Effector memory CD8-positive, alpha-beta T cell (primary cell): Measurements from ENCODE around the gene ALDH3B1.
A peak's percentile ranks its signal among the peaks of the same experiment; 100 is the strongest.

Experiments used
- ATAC-seq: fragments of 150-1000 bp; cut with Tn5 transposase; replicated peaks from 2 replicates; pipeline ENCODE4 v1.10.0; 2021; ENCODE audit warnings: mild to moderate bottlenecking, moderate library complexity
- DNase-seq, 3 experiments: peaks; one replicate each; pipeline ENCODE4 v3.0.0; 2021
- H3K27ac Mint-ChIP-seq, 2 donors: one replicate each; pipeline ENCODE4 v1.8.0; 2022; ENCODE audit warnings: mild to moderate bottlenecking in 2 of 2, mixed read lengths in 2 of 2, moderate library complexity in 2 of 2
- H3K27me3 Mint-ChIP-seq, 2 donors: one replicate each; pipeline ENCODE4 v1.8.0; 2022; ENCODE audit warnings: mixed read lengths in 2 of 2
- H3K36me3 Mint-ChIP-seq: one replicate; pipeline ENCODE4 v1.8.0; 2022; ENCODE audit warnings: mild to moderate bottlenecking, moderate library complexity, mixed read lengths; ENCODE audit not compliant: insufficient read depth
- H3K4me1 Mint-ChIP-seq, 2 donors: one replicate each; pipeline ENCODE4 v1.8.0; 2022; ENCODE audit warnings: low read depth in 2 of 2, mixed read lengths in 2 of 2
- H3K4me3 Mint-ChIP-seq, 2 donors: one replicate each; pipeline ENCODE4 v1.8.0; 2022; ENCODE audit warnings: mild to moderate bottlenecking in 2 of 2, mixed read lengths in 2 of 2, moderate library complexity in 2 of 2
- H3K9me3 Mint-ChIP-seq, 2 donors: one replicate each; pipeline ENCODE4 v1.8.0; 2022; ENCODE audit warnings: mixed read lengths in 2 of 2

ALDH3B1 gene

DNA sequence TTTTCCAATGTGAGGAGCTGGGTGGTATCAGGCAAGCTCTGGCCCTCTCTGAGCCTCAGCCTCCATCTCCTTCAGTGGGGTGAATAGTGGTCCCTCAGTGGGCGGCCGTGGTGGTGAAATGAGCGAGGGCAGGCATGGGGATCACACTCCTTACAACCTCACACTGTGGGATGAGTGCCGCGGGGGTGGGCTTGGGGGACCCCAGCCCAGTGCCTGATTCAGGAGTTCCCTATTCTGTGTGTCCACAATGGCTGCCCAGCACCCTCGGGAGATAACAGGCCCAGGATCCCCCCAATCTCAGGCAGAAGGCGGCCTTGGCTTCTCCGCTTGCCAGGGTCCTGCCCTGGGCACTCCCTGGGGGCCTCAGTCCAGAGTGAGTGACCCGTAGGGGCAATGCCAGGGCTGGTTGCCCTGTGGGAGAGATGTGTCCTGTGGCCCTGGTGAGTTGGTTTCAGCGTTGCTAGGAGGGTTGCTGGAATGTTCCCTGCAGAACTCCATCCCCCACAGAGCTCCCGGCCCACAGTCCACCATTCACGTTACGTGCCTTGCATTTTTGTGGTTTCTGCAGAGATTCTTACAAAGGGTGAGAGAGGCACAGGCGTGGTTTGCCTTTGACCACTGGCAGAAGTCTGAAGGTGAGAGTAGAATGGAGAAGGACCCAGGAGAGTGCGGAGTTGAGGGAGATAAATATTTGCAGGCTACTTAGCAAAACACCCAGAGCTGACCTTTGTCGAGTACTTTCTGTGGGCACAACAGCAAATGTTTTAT, 2.9 kb downstream of the ALDH3B1 start:
- DNase-seq (no peak), ATAC-seq (no peak)
- H3K4me1 Mint-ChIP-seq = peaks cover 0 to 5% of the 10 kb centered on the region in 2 donors
- H3K36me3 Mint-ChIP-seq = peaks cover 5% of the 10 kb centered on the region
- H3K27ac Mint-ChIP-seq = no peak overlapping the region
- H3K9me3 Mint-ChIP-seq = no peaks in the 10 kb centered on the region
- H3K4me3 Mint-ChIP-seq = no peak overlapping the region
- H3K27me3 Mint-ChIP-seq = peaks cover 0 to 9% of the 10 kb centered on the region in 2 donors

DNA sequence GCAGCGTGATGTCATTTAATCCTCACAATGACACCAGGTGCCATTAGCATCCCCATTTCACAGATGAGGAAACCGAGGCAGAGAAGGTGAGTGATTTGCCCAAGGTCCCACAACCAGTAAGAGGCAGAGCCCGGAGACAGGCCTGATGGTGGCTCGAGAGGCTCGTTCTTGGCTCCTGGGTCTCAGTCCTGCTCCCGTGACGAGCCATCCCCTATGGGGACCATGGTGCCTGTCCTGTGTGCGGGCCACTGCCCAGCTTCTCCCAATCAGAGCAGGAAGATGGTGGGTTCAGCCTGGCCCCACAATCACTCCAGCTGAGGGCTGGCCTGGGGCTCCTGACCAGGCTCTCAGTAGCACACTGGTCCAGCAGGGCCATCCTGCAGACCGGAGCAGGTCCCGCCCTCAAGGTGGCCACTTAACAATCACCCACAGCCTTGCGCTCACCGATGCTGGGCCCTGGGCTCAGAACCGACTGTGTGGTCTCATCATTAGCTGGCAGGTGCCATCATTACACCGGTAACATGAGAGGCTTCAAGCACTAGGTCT, 3.6 kb downstream of the ALDH3B1 start:
- no peak for DNase-seq
- peaks cover 0 to 6% of the 10 kb centered on the region in 2 donors for H3K4me1 Mint-ChIP-seq

DNA sequence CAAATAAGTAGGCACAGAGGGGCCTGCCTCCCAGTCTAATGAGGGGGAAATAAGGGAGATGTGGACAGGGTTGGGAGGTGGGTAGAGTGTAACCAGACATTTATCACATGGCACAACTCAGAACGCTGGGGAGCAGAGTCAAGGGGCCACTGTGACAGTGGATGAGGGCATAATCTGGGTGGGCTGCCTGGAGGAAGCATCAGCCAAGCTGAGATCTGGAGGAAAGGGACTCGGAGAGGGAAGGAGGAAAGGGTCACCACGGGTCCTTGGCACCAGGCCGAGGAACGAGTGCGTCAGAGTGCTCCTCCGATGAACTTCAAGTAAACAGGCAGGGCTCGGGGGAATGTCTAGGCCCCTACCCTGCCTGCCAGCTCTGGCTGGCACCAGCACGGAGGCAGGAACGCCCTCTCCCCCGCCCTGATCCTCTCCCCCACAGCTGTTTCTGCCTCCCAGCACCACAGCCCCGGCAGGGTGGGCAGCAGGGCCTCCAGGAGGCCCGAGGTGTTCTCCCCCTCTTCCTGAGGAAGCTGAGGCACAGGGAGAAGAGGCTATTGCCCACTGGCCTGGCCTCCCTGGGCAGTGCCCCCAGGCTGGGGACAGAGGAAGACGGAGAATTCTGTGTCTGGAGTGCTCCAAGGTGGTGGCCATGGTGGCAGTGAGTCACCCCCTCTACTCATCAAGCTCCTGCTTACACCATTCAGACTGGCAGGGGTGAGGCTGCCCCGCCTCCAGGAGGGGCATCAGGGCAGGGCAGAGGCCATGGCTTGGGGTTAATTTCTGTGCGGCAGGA, 4.2 kb downstream of the ALDH3B1 start:
- no peak overlapping the region for H3K4me3 Mint-ChIP-seq
- no peak overlapping the region for H3K27ac Mint-ChIP-seq
- ATAC-seq = no peak
- peaks cover 6% of the 10 kb centered on the region for H3K36me3 Mint-ChIP-seq
- peaks cover 0 to 6% of the 10 kb centered on the region in 2 donors for H3K4me1 Mint-ChIP-seq
- no peak for DNase-seq
- no peaks in the 10 kb centered on the region for H3K9me3 Mint-ChIP-seq
- peaks cover 0 to 9% of the 10 kb centered on the region in 2 donors for H3K27me3 Mint-ChIP-seq

More for the DNA sequence above, 3.6 kb downstream of the ALDH3B1 start:
- no peak for ATAC-seq
- Mint-ChIP-seq H3K4me3 (no peak overlapping the region), H3K27ac (no peak overlapping the region), H3K36me3 (peaks cover 6% of the 10 kb centered on the region), H3K9me3 (no peaks in the 10 kb centered on the region), H3K27me3 (peaks cover 0 to 9% of the 10 kb centered on the region in 2 donors)

DNA sequence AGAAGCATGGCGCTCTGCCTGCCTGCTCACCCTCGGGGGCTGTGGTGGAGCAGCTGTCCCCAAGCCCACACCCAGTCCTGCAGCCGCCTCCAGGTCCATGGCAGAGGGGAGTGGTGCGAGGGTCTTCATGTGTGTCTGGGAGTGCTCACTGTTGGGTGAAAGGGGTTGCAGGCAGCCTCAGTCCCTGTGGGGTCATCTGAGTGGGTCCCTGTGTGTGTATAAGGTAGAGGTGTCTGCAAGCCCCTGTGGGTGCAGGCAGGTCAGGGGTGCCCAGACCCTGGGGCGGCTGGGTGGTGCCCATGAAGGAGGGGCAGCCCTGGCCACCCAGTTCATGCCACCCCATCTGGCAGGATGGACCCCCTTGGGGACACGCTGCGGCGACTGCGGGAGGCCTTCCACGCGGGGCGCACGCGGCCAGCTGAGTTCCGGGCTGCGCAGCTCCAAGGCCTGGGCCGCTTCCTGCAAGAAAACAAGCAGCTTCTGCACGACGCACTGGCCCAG, 4.9 kb downstream of the ALDH3B1 start:
- no peak overlapping the region for H3K27ac Mint-ChIP-seq

DNA sequence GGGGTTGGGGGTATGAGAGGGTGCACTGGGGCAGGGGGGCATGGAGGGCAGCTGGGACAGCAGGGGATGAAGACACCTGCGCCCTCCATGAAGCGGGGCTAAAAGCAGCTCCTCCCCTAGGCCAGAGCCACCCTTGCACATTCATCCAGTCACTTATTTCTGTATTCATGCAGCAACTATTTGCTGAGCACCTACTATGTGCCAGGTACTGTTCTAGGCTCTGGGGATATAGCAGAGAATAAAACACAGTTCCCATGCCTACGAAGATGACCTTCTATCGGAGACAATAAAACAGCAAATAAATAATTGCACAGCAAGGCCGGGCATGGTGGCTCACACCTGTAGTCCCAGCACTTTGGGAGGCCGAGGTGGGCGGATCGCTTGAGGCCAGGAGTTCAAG, 5.3 kb downstream of the ALDH3B1 start:
- Mint-ChIP-seq H3K27me3 (peaks cover 2 to 9% of the 10 kb centered on the region in 2 donors), H3K4me3 (no peak overlapping the region), H3K36me3 (peaks cover 6% of the 10 kb centered on the region), H3K4me1 (peaks cover 0 to 1% of the 10 kb centered on the region in 2 donors), H3K9me3 (no peaks in the 10 kb centered on the region), H3K27ac (peak overlapping the region in 1 of 2 donors; percentile 12)
- DNase-seq (no peak), ATAC-seq (no peak)

More for the DNA sequence above, 4.9 kb downstream of the ALDH3B1 start:
- Mint-ChIP-seq H3K4me3 (no peak overlapping the region), H3K27me3 (peaks cover 0 to 9% of the 10 kb centered on the region in 2 donors), H3K9me3 (no peaks in the 10 kb centered on the region), H3K36me3 (peaks cover 6% of the 10 kb centered on the region), H3K4me1 (peaks cover 0 to 3% of the 10 kb centered on the region in 2 donors)
- DNase-seq (no peak), ATAC-seq (no peak)

DNA sequence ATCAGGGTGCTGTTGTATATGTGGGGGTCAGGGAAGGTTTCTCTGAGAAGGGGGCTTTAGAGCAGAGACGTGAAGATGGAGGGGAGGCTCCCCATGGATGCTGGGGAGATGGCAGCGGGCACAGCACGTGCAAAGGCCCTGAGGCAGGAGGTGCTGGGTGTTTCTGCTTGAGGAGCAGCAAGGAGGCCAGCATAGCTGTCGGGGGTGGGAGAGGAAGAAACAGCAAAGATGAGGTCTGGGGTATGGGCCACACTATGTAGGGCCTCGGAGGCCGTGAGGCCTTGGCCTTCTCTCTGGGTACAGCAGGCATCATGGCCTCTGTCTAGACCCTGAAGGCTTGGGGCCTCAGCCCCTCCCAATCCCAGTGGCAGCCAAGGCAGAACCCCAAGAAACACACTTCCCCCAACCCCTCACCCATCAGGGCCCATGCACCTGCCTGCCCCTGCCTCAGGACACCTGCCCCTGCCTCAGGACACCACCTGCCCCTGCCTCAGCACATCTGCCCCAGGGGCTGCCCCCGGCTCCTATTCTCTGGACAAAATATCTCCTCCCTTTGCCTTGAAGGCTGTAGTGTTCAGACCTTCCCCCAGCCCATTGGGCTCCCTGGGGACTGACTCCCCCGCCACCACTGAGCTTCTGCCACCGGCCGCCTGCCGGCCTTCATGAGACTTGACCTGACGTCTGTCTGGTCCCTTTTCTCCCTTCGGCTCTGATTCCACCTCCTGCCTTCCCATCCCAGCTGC, 6.2 kb downstream of the ALDH3B1 start:
- peaks cover 6 to 15% of the 10 kb centered on the region in 2 donors for H3K27me3 Mint-ChIP-seq
- no peaks in the 10 kb centered on the region for H3K9me3 Mint-ChIP-seq
- DNase-seq (no peak), ATAC-seq (no peak)
- peak overlapping the region in 1 of 2 donors; percentile 12 for H3K27ac Mint-ChIP-seq
- H3K4me1 Mint-ChIP-seq = peaks cover 0 to 1% of the 10 kb centered on the region in 2 donors
- H3K36me3 Mint-ChIP-seq = peaks cover 6% of the 10 kb centered on the region
- no peak overlapping the region for H3K4me3 Mint-ChIP-seq

DNA sequence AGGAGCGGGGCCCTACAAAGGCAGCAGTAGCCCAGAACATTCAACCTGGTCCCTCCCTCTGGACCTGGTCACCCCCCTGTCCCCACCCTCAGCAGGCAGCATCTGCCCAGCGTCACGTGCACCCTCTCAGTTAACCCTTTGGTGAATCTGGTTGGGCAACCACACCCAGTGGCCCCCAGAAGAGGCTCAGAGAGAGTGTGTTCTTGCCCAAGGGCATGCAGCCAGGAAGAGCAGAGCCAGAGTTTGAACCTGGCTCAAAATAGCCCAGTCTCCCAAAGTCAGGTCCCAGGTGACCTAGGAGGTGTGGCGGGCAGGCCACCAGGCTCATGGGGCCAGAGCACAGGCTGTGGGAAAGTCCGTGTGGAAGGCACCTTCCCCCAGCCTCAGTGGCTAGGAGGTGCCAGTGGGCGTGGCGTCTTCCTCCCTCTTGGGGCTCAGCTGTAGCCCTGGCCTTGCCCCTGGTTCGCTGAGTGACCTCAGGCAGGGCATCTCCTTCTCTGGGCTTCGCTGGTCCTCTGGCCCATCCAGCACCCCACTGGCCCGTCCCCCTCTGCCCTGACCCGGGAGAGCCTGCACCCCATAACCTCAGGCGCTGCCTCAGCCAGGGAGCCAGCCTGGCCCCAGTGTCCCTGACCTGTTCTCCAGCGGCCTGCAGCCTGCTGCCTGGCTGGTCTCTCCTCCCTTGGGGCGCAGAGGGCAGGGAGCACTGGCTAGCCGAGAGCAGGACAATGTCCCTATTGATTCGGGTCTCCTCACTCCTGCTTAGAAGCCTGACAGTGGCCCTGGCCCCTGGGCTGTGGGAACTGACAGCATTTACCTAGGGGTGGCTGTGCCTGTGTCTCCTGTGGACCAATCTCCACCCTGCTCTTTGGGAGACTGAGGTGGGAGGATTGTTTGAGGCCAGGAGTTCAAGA, 7.0 kb downstream of the ALDH3B1 start:
- Mint-ChIP-seq H3K4me3 (no peak overlapping the region), H3K27ac (peak overlapping the region in 1 of 2 donors; percentile 52), H3K27me3 (peaks cover 6 to 15% of the 10 kb centered on the region in 2 donors), H3K4me1 (peaks cover 0 to 1% of the 10 kb centered on the region in 2 donors), H3K36me3 (peaks cover 6% of the 10 kb centered on the region), H3K9me3 (no peaks in the 10 kb centered on the region)
- ATAC-seq = no peak
- no peak for DNase-seq

DNA sequence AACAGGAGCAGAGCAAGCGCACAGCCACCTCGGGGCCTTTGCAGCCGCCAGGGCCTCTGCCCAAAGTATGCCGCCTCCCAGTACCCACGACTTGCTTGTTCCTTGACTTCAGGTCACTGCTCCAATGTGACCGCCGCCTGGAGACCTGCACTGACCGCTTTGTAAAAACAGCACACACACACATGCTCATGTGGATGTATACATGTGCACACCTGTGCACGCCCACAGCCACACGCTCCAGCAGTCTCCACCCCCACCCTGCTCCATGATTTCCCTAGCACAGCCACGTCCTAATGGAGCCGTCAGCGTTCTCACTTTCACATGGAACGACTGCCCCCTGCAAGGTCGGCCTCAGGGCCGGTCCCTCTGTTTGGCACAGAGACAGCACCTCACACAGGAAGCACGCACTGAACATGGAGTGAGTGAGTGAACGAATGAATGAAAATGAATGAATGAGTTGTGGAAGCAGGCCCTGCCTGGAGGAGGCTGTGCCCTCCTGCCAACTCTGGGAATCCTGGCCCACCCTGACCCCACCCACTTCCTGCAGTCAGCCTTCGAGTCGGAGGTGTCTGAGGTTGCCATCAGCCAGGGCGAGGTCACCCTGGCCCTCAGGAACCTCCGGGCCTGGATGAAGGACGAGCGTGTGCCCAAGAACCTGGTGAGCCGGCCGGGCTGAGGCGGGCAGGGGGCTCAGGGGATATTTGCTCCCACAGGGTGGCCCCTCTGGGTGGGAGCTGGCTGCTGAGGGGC, 8.0 kb downstream of the ALDH3B1 start:
- H3K4me1 Mint-ChIP-seq = peaks cover 0 to 1% of the 10 kb centered on the region in 2 donors
- H3K4me3 Mint-ChIP-seq = no peak overlapping the region
- peaks cover 5% of the 10 kb centered on the region for H3K36me3 Mint-ChIP-seq
- H3K27me3 Mint-ChIP-seq = peaks cover 6 to 15% of the 10 kb centered on the region in 2 donors
- no peak for ATAC-seq
- H3K9me3 Mint-ChIP-seq = no peaks in the 10 kb centered on the region
- no peak for DNase-seq
- H3K27ac Mint-ChIP-seq = no peak overlapping the region

DNA sequence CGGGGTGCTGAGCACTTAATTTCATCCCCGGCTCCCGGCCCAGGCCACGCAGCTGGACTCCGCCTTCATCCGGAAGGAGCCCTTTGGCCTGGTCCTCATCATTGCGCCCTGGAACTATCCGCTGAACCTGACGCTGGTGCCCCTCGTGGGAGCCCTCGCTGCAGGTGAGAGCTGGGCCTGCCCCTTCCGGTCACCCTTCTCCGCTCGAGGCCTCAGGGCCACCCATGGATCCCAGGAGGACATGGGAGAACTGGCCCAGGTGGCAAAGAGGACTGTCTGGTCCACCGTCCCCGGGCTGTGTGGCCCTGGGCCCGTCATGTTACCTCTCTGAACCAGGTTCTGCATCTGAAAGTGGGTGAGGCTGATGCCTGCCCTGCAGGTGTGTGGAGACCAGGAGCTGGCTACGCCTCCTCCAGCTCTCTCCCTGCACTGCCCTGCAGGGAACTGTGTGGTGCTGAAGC, 8.6 kb downstream of the ALDH3B1 start:
- Mint-ChIP-seq H3K4me3 (no peak overlapping the region), H3K9me3 (no peaks in the 10 kb centered on the region), H3K27me3 (peaks cover 6 to 13% of the 10 kb centered on the region in 2 donors), H3K4me1 (peaks cover 0 to 1% of the 10 kb centered on the region in 2 donors), H3K27ac (no peak overlapping the region), H3K36me3 (peaks cover 4% of the 10 kb centered on the region)
- DNase-seq (no peak), ATAC-seq (no peak)

DNA sequence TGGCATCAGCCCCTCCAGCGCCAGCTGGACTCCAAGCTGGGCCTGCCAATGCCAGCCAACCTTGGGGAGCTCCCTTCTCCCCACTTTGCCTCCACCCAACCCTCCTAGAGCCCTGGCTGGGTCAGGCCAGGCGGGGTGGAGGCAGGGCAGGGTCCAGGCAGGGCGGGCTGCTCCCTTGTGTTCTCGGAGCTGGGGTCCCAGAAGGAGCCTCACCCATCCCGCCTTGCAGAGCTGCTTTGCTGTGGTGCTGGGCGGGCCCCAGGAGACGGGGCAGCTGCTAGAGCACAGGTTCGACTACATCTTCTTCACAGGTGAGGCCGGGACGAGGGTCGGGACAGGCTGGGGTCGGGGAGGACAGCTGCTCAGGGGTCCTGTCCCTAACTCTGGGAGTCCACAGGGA, 9.4 kb downstream of the ALDH3B1 start:
- peaks cover 0 to 1% of the 10 kb centered on the region in 2 donors for H3K4me1 Mint-ChIP-seq
- H3K36me3 Mint-ChIP-seq = peaks cover 4% of the 10 kb centered on the region
- no peaks in the 10 kb centered on the region for H3K9me3 Mint-ChIP-seq
- ATAC-seq = no peak
- no peak overlapping the region for H3K4me3 Mint-ChIP-seq
- no peak for DNase-seq
- H3K27me3 Mint-ChIP-seq = peaks cover 6 to 7% of the 10 kb centered on the region in 2 donors
- no peak overlapping the region for H3K27ac Mint-ChIP-seq

DNA sequence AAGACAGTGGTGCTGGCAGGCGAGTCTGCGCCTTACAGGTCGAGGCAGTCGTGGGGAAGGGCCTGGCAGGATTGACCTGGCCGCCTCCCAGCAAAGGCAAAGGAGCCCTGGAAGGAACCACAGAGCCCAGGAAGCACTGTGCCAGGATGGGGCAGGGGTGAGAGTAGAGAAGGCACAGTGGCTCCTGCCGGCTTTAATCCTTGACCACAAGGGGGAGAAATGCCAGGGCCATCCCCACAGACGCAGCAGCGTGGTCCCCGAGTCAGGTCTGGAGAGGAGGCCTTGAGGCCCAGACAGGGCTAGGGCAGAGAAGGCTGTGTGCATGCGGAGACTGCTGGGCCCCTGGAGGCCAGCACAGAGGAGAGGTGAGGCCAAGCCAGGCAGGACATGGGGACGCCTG, 10.4 kb downstream of the ALDH3B1 start:
- no peak for DNase-seq
- H3K4me3 Mint-ChIP-seq = no peak overlapping the region
- peaks cover 6 to 7% of the 10 kb centered on the region in 2 donors for H3K27me3 Mint-ChIP-seq
- peaks cover 0 to 4% of the 10 kb centered on the region in 2 donors for H3K4me1 Mint-ChIP-seq
- ATAC-seq = no peak
- no peaks in the 10 kb centered on the region for H3K9me3 Mint-ChIP-seq
- no peak overlapping the region for H3K27ac Mint-ChIP-seq
- peaks cover 4% of the 10 kb centered on the region for H3K36me3 Mint-ChIP-seq
